HG03558 (cell line): ENCODE measurements around the gene EEFSEC.

ENCODE experiments used
- ATAC-seq: cut with Tn5 transposase; IDR thresholded peaks from one replicate; pipeline ENCODE4 v1.9.1; 2021; ENCODE audit warnings: moderate number of reproducible peaks; ENCODE audit not compliant: unreplicated experiment; ENCODE audit errors: extremely low read depth

EEFSEC gene

GRCh38 chr3:128415200-128415772 lies 262.0 kb downstream of the EEFSEC start:
- no peak for ATAC-seq

GRCh38 chr3:128415773-128416577 lies 262.7 kb downstream of the EEFSEC start:
- ATAC-seq = no peak

DNA sequence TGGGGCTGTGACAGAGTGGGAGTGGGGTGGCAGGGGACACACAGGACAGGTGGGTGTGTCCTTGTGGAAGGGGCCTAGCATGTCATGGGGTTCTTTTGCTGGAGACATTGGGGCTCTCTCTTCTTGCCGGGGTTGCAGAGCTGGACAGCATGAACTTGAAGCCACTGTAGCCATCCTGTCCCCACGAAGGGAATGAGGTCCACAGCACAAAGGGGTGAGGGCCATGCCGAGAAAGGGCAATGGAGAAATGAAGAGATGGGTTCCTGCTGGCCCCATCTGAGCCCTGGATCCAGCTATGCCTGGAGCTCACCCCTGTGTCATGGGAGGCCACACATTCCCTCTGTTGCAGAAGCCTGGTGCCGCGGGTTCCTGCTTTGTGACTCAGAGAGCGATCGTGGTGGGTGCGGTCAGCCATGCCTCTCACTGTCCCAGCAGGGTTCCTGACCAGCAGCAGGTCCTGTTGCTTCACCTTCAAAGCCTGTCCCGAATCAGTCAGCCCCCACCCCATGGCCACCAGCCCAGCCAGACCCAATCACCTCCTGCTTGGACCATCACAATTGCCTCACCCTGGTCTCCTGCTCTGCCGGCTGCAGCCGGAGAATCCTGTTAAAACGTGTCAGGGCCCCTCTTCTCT lies 263.4 kb downstream of the EEFSEC start:
- ATAC-seq = no peak

DNA sequence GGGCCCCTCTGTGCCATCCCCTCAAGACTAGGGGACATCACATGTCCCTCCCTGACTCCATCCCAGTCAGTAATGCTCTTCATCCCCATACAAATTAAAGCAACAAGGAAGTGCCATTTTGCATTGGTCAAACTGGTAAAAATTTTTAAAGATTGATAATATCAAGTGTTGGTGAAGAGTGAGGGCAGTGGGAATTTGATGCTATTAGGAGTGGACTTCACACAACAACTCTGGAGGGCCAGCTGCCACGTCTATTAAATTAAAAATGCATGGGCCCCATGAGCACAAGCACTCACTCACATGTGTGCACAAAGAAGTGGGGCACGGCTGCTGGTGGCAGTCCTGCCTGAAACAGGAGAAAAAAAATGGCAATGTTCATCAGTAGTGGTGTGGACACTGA lies 265.6 kb downstream of the EEFSEC start:
- no peak for ATAC-seq

- ATAC-seq = no peak
Observed at GRCh38 chr3:128419311-128419710, 266.0 kb downstream of the EEFSEC start.

DNA sequence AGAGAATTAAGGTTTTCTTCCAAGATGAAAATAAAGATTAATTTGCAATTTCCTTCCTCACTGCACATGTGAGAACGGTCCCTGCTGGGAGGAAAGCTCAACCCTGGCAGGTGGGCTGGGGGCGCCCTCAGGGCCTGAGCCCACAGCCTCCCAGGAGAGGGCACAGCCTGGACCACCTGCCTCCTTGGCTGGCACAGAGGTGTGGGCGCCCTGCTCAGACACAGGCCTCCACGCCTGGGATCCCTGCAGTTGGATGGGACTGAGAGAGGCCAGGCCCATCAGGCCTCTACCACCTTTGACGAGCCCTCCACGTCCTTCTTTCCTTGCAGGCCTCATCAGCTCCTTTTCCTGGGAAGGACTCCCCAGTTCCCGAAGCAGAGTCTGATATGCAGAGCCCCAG lies 267.0 kb downstream of the EEFSEC start:
- ATAC-seq = no peak

DNA sequence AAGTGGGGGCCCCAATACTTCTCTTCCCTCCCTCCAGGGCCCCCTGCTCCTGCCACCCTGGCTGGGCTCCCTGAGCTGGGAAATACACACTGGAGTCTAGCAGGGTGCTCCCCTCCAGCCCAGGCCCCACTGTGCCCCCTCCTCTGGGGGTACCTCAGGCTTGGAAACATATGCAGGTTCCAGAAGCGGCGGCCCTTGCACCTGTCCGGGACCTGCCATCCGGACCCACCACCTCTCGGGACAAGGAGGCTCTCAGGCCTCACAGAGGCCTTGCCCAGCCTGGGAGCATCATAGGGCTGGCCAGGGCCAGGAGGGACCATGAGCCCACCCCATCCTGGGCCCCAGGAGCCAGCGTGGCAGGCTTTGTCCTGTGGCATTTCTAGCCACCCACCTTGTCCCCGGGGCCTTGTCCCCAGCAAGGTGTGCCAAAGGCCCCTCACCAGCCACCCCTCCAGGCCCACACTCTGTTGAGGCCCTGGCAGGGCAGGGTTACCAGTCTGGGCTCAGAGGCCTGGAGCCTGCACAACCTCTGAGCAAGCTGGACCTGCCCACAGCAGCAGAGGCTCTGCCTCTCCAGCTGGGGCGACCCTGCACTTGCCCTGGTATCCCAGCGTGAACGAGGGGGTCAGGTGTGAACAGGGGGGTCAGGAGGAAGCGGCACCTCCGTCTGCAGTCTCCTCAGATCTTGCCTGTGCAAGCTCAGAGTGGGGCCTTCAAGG lies 267.6 kb downstream of the EEFSEC start:
- no peak for ATAC-seq

DNA sequence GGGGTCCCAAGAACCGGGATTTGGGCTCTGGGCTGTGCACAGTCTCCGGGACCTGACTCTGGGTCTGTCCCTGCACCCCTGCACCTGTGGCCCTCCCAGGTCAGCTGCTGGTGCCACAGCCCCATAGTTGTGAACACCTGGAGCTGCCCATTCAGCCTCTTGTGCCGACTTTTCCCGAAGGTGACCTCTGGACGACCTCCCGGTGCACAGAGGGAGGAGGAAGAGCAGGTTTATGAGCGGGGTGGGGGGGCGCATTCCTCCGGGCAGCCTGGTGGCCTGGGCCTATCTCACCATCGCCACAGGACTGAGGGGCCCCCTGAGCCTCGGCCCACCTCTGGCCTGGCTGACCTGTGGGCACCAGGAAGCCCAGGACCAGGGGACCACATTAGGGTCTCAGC lies 268.2 kb downstream of the EEFSEC start:
- ATAC-seq = no peak

DNA sequence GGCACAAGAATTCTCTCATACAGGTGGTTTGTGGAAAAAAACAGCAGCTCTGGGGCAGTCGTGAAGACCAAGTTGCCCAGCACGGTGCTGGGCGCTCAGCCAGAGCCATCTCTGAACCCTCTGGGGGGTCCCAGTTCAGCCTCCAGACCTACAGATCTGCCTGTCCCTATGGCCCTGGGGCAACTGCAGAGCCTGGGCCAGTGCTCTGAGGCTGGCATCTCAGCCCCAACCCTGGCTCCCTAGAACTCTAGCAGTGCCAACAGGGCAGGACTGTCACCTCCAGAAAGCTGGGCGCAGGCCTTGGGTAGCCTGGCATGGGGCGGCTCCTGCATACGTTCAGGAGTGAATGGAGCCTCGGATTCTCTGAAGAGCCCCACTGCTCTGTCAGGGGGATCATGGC lies 268.7 kb downstream of the EEFSEC start:
- no peak for ATAC-seq

DNA sequence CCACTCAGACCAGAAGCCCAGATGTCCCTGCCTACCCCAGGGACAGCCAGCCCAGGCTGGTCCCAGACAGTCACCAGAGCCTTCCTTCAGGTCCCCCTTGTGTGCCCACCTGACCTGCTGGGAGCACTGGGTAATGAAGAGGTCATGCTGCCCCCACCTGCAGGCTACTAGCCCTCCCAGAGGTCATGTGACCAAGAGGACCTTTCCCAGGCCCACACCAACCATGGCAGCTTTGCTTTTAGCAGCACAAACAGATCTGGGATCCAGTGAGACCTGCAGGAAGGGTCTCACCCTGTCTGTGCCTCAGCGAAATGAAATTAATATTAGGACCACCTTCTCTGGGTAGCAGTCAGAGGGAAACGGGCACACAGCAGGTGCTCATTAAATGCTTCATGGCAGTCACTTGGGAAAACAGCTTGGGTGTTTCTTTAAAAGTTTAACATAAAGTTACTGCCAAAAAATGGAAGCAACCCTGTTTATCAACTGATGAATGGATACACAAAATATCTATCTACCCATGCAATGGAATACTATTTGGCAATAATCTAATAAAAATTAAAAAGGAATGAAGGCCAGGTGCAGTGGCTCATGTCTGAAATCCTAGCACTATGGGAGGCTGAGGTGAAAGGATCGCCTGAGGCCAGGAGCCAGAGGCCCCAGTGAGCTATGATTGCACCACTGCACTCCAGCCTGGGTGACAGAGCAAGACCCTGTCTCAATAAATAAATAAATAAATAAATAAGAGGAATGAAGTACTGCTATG lies 269.7 kb downstream of the EEFSEC start:
- ATAC-seq = no peak

DNA sequence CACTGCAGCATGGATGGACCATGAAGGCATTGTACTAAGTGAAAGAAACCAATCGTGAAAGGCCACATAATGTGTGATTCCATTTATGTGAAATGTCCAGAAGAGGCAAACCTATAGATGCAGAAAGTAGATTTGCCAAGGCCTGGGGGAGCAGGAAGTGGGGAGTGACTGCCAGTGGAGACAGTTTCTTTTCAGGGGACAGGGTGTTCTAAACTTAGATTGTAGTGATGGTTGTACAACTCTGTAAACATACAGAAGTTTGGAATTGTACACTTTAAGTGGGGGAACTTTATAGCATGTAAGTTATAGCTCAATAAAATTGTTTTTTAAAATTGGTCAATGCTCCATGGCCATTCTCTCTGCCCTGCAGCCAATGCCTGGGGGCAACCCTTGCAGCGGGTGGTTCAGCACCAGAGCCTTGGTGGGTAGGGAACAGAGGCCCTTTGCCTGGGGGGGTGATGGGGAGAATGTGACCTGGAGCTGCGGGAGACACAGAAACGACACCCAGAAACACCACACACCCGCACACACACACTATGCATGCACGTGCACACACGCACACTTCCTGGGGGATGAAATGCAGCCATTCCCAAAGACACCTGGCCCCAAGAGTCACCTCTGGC lies 270.4 kb downstream of the EEFSEC start:
- ATAC-seq = no peak

- ATAC-seq = no peak
Observed at GRCh38 chr3:128424508-128425069, 271.3 kb downstream of the EEFSEC start.

DNA sequence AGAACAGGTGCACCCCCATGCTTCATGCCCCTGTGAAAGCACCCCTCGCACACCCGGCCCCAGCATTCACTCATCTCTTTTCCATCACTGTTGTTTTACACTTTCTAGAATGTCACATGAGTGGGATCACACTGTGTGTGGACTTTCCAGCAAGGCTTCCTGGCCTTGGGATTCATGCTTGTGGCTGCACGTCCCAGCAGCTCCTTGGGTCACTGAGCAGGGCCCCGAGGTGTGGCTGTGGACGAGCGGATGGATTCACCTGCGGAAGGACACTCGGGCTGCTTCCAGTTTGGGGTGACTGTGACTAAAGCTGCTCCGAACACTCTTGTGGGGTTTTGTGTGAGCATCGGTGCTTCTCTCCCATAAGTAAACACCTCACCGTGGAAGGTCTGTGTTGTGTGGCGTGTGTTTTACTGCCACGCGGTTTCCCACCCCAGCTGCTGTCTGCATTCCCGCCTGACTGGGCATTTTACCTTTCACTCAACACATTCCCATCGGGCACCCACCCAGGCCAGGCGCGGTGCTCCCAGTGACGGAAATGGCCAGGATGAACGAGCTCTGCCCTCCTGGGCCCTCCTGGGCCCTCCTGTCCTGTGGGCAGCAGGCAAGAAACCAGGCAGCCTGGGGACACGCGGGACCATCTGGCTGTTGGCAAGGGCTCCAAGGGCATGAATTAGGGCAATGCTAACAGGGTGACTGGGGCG lies 272.0 kb downstream of the EEFSEC start:
- ATAC-seq = no peak

GRCh38 chr3:128425846-128426127 lies 272.5 kb downstream of the EEFSEC start:
- no peak for ATAC-seq

- ATAC-seq = no peak
Observed at GRCh38 chr3:128426128-128426921, 273.0 kb downstream of the EEFSEC start.

GRCh38 chr3:128427175-128427857 lies 274.0 kb downstream of the EEFSEC start:
- ATAC-seq = no peak

- no peak for ATAC-seq
Observed at GRCh38 chr3:128427872-128428822, 274.9 kb downstream of the EEFSEC start.
